Right lobe of liver (tissue), 4 donors: Measurements from ENCODE around the gene PACS2.

Experiments
- POLR2A ChIP-seq: fragments of 450-650 bp; IDR thresholded peaks from one replicate; pipeline ENCODE4 v1.6.1; 2017; ENCODE audit warnings: antibody characterized with exemption, mild to moderate bottlenecking
- TF ChIP-seq, protein P1 (sequence below), 4 donors: fragments of 200-600 bp in 3 of 4; fragments of 450-650 bp in 1 of 4; IDR thresholded peaks; one replicate each; pipeline versions ENCODE4 v1.5.1 to v1.8.0; 2016 to 2022; ENCODE audit warnings: antibody characterized with exemption in 4 of 4, mild to moderate bottlenecking in 2 of 4
- donor health status: DM: no; HTN: no; CAD: no.
- donor health status: DM: no; HTN: no; CAD: no.
- donor health status: DM: no; HTN: yes; CAD: no.

DNA sequence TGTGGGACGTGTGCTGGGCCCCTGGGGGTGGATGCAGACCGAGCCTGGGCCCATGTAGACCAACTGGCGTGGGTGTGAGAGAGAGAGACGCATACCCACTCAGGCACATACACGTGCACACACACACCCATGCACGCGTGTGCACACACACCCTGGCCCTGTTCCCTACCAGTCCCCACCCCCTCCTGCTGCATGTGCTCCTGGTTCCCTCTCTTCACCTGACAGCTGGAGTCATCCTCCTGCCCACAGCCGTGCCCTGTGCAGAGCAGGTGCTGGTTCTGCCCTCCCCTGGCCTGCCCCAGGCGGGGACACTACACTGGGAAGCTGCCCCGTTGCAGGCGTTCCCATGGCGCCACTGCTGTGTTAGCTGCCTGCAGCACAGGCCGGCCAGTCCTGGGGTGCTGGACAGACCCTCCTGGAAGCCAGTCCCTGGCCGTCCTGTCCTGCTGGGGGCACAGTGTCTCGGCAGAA, 18.5 kb downstream of the PACS2 start:
- TF ChIP-seq, protein P1, sequence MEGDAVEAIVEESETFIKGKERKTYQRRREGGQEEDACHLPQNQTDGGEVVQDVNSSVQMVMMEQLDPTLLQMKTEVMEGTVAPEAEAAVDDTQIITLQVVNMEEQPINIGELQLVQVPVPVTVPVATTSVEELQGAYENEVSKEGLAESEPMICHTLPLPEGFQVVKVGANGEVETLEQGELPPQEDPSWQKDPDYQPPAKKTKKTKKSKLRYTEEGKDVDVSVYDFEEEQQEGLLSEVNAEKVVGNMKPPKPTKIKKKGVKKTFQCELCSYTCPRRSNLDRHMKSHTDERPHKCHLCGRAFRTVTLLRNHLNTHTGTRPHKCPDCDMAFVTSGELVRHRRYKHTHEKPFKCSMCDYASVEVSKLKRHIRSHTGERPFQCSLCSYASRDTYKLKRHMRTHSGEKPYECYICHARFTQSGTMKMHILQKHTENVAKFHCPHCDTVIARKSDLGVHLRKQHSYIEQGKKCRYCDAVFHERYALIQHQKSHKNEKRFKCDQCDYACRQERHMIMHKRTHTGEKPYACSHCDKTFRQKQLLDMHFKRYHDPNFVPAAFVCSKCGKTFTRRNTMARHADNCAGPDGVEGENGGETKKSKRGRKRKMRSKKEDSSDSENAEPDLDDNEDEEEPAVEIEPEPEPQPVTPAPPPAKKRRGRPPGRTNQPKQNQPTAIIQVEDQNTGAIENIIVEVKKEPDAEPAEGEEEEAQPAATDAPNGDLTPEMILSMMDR (IDR thresholded peaks at IDR 0.05), result no peak
- no peak for TF ChIP-seq POLR2A
